Superior temporal gyrus (tissue), 1 donor: ENCODE results near the gene C10orf95.

Experiments used
- DNase-seq: peaks from one replicate; pipeline ENCODE4 v3.0.0-alpha.2; 2016; ENCODE audit errors: extremely low spot score

The C10orf95 gene

DNA sequence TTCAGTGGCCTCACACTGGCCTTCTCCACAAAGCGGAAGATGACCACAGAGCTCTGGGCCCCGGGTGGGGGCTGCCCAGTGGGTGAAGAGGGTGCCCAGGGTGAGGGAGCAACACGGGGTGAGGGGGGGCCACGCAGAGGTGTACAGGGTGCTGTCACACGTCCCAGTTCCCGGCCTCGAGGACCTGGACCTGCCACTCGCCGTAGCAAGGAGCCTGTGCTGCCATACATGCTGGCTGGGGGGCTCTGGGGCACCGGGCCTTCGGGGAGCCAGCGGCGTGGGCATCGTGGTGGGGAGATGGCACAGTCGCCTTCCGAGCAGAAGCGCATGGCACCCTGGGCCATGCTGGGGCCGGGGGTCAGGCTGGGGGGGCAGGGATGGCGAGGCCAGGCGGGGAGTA, 34.6 kb downstream of the C10orf95 start:
- DNase-seq: no peak

DNA sequence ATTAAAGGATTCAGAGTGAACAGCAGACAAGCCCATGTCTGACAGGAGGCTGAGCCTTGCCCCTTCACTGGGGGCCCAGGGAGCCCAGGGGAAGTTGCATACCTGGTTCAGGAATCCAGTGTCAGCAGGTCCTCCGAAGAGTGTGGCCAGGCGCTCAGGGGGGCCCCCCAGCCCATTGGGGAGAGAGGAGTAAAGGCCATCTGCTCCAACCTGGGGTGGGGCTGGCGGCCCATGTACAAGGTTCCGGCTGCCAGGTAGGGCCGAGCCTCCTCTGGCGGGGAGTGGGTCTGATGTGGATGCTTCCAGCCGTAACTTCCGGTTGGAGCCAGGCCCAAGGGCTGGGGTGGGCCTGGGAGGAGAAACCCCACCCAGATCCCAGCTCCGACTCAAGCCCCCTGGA, 35.1 kb downstream of the C10orf95 start:
- no peak for DNase-seq

DNA sequence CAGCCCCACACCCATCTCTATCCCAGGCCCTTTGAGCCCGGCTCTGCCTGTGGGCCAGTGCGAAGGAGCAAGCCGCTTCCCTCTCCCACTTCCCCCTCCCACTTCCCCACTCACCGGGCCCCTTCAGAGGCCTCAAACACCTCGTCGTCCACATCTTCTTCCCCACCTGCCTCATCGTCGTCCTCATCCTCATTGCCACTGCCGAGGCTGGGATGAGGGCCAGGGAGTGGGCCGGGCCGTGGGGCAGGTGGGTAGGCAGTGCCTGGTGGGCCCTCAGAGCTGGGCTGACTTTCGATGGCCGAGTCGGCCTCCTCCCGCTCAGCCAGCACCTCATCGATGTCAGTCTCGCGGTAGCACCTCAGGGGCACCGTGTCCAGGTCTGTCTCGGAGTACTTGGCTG, 36.6 kb downstream of the C10orf95 start:
- DNase-seq: no peak

DNA sequence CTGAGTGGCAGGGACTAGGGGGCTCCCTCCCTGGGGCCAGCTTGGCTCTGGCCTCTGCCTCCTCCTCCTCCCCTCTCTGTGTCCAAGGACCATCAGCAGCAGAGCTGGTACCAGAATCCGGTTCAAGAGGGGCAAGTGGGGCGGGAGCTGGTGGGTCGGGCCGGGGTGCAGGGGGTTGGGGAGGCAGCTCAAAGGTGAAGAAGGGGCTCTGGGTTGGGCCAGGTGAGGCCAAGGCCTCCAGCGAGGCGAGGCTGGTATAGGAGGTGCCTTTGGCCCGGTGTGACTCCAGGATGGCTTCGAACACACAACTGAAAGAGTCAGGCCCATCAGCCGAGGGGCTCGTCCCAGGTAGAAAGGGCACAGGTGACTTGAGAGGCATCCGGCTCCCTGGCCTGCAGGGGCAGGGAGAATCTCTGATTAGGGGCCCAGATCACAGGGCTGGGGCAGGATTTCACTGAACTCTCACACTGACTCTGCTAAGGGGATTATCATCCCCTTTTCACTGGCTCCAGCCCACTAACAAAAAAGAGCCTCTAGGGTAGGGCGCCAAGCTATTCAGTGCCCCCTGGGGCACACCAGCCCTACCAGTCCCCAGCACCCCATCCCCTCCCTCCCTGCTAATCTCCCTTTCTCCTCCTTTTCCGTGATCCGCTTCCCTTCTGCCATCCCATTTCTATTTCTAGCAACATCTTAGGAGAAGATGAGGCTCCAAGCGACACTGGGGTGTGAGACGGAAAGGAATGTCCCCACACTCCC, 37.4 kb downstream of the C10orf95 start:
- DNase-seq: no peak

DNA sequence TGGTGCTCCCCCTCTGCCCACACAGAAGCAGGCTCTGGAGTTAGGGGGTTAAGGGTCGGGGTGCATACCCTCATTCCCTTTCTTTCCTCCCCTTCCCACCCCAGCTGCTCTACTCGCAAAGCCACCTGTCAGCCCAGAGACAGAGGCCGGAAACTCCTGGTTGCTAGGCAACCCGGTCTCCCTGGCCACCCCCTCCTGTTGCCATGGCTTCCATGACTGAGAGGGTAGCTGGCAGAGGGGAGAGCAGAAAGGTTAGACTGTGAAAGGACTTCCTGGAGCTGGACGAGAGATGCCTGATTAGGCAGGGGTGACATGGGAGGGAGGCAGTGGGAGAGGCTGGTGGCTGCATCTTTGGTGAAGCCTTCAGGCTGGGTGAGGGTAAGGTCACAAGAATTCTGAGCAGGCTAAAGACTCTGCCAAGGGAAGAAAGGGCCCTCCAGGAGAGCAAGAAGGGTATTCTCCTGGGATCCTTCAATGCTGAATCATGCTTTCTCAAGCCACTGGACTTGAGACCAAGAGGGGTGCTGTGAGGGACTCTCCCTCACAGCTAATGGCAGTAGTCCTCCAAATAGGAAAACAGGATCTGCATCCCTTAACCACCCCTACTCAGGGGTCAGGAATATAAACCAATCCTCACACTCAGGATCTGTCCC, 38.2 kb downstream of the C10orf95 start:
- no peak for DNase-seq

DNA sequence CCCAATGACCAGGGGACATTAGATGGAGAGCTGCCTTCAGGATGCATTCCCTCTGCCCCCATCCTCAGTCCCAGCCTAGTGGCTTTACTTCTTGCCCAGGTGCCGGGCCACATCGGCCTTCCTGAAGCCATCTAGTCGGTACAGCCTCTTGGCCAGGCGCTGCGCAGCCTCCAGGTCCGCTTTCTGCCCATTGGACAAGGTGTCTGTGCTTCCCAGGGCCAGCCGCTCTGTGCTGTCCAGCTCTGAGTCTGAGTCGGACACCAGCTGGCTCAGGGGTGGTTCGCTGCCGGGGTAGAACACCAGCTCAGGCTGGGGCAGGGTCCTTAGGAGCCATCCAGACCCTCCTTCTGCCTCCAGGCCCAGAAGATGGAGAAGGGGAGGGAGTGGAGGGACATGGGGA, 39.0 kb downstream of the C10orf95 start:
- no peak for DNase-seq

DNA sequence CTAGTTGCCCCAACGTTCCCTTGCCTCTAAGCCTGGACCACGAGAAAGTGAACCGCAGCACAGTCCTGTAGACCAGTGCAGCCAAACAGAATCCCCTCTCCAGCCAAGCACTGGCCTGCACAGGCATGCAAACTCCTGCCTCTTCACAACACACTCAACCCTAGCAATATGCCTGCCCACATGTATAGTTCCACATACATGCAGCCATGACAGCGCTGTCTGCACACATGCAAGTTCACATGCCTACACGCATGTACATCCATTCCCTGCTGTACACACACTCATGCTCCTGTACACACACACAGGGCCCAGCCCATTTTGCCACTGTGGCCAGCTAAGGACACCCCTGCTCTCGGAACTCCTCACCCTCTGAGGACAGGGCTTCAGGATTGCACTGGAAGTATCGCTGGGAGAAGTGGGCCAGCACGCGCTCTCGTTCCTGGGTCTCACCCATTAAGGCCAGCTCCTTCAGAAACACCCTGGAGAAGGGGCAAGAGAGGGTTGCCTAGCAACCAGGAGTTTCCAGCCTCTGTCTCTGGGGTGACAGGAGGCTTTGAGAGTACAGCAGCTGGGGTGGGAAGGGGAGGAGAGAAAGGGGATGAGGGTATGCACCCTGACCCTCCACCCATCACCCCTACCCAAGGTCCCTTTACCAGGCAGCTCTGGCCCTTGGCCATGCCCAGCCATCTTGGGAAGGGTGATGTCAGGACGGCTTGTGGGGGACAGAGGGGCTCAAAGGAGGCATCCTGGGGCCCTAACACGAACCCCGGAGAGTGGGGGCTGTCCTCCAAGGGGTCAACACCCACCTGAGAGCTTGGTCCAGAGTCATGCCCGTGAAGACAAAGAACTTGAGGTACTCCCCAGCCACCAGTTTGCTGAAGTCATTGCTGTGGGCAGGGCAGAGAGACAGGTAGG, 39.7 kb downstream of the C10orf95 start:
- DNase-seq: no peak

DNA sequence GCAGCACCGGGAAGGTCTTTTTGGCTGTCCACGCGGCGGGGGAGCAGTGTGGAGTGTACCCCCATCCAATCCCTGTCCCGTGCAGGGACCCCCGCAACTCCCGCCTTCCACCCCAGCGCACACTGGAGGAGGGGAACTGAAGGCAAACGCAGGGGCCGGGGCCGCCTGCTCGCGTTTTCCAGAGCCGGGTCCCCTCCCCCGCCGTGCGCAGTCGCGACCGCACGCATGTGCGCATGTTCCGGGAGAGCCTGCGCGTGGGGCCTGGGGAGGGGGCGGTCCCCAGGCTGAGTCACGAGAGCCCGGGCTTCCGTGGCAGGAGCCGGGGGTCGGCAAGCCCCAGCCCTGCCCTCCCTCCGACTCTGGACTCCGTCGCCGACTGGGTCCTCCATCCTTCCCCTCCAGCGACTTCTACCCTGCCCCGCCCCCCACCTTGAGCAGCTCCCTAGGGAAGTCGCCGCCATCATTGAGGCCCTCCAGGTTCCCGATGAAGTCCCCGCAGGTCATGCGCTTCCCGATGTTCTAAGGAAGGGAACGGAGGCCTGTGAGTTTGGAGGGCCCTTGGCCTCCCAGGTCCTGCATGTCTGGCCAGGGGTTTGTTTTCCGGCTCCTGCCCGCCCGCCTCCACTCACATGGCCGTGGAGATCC, 40.8 kb downstream of the C10orf95 start:
- DNase-seq: peak; percentile 28

DNA sequence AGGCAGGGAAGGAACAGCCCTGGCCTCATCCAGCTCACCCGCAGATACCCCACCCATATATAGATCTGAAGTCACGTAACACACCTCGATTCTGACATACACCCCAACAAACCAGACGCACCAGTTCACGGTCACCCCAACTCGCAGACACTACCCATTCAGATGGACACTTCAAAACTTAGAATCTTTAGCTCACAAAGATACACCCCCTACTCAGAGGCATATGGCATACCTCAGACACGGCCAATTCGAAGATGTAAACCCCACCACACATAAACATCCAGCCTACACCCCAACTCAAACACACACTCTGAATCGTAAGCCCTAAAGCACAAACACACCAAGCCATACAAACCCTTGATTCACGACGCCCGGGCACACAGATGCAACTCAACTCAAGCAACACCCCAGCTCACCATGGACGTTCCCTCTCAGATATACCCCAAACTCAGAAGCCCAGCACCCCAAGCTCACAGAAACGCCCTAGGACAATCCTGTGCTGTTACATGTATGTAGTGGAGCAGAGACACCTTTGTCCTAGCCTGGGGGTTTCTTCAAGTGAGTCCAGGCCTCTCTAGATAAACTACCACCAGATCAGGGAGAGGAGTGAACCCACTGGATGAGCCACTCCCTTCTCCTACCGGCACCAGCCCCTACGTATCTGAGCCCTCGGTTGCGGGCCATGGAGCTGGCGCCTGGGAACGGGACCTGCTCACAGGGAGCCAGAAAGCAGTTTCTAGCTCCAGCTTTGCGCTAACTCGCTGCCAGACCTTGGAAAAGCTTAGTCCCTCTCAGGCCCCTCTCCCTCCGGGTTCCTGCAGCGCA, 41.5 kb downstream of the C10orf95 start:
- no peak for DNase-seq

DNA sequence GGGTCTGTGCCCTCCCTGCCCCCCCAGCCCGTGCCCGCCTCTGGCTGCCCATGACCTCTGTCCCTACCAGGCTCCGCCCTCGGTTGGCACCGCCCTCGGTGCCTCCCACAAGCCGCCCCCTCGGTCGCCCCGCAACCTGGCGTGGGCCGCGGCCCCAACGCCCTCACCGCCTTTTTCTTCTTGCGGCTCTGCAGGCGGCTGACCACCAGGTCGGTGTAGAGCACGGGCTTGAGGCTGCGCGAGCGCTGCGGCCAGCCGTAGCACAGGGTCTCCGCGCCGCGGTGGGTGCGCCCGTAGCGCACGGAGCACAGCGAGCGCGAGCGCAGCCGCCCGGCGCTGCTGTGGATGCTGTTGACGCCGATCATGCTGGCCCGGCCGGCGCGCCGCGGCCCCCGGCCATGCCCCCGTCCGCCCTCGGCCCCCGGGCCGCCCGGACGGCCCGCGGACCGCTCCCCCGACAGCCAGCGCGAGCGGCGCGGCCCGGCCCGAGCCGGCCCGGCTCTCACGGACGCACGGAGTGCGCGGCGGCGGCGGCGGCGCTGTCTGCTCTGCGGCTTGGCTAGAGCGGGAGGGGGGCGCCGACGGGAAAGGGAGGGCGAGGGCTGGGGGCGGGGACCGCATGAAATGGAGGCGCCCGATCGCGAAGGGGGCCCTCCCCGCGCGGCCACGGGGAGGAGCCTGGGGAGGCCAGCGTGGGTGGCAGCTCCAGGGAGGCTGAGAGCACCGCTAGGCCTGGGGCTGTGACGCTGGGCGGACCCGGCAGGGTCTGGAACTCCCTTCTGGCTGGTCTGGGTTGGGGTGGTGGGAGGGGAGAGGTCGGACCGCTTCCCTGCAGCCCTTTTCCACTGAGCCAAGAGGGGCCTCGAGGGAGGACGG, 42.4 kb downstream of the C10orf95 start:
- DNase-seq: peak; percentile 32

DNA sequence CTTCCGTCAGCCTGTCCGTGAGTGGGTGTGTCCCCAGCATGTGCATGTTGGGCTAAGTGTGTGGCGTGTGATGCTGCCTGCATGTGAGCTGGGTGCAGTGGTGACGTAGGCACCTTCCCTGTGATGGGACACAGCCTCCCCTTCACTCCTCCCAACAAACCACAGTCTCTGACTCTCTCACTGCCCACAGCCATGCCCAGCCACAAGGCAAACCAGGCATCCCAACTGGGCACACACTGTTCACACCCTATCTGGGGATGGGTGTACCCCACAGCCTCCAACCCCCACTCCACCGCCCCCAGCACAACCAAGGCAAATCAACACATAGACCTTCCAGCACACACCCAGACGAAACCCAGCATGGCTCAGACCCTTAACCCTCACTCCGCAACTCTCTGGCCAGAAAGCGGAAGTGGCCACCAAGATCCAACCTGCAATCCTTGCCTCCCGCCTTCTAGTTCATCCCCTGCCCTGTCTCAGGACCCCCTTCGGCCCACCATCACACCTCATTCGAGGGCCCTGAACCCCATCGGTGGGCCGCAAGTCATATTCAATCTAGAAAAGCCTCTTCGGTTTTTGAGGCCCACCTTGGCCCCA, 43.1 kb downstream of the C10orf95 start:
- DNase-seq: no peak

DNA sequence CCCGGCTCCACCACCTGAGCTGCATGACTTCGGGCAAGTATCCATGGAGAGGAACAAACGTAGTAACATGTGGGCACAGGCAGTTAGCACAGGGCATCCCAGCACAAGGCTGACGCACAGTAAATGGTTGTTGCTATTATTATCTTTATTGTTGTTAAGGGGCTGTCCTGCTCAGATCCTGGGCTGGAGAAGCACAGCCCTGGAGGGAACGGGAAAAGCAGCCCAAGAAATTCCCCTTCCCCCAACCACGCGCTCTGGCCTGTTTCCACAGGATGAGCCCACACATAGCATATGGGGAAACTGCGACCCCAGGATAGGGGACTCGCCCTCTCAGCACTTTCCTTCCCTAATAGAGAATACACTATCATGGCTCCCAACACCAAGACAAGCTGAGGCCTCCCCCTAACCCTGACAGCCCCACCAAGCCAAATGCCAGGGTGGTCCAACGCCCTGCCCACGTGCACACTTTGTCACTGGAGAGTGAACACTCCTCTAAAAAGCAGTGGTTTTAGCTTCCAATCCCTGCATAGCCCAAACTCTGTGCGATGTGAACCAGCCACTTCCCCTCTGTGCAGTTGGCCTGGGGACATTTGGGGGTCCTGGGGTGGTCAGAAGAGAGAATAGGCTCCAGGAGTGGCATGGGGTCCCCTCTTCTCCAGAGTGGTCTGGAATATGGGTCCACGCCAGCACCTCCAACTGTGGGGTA, 43.8 kb downstream of the C10orf95 start:
- DNase-seq: no peak

DNA sequence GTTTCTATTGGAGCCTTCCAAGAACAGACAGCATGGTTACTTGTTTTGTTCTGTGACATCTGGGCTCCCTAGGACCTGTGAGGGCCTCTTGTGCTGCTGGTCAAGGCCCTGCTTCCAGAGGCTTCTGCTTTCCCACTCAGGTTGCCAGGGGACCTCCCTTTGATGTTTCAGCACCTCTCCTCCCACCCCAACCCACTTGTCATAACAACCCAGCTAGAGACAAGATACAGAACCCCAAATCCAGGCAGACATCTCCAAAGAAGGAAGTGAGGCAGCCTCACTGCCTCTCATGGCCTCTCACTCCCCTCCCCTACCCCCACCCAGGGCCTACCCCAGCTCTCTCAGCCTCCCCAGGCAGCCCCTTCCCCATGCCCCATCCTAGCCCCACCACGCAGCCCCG, 44.5 kb downstream of the C10orf95 start:
- no peak for DNase-seq

DNA sequence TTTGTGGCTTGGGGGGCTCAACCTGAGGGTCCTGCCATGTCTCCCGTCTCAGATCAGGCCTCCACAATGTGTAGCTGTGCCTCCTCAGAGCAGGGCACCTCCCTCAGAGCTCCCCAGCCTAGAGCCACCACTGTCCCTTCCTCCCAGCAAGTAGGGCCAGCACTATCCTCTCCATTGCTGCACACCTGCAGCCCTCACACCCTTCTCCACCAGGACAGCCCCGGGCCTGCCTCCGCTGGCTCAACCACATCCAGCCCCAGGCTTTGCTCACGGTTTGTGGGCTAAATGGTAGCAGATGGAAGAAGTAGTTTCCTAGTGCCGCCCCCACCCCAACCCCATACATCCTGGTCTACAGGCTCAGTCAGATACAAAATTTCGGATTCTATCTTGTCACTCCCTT, 45.7 kb downstream of the C10orf95 start:
- no peak for DNase-seq

DNA sequence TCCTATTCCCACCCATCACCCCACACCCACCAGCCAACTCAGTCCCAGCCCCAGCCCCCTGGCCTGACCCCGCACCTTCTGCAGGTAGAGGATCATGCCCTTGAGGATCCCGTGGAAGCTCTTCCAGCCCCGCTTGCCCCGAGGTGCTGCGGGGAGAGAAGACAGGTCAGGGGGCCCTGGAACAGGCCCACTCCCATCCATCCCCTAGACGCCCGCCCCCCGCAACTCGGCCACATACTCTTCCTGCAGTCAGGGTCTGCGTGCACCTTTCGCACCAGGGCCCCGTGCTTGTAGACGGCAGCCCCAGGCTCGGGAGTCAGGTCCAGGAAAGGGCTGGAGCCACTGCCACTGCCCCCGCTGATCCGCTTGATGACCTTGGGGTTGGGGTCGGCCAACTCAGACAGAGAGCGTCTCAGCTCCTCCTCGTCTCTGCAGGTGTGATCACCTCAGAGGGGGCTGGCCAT, 46.2 kb downstream of the C10orf95 start:
- no peak for DNase-seq

DNA sequence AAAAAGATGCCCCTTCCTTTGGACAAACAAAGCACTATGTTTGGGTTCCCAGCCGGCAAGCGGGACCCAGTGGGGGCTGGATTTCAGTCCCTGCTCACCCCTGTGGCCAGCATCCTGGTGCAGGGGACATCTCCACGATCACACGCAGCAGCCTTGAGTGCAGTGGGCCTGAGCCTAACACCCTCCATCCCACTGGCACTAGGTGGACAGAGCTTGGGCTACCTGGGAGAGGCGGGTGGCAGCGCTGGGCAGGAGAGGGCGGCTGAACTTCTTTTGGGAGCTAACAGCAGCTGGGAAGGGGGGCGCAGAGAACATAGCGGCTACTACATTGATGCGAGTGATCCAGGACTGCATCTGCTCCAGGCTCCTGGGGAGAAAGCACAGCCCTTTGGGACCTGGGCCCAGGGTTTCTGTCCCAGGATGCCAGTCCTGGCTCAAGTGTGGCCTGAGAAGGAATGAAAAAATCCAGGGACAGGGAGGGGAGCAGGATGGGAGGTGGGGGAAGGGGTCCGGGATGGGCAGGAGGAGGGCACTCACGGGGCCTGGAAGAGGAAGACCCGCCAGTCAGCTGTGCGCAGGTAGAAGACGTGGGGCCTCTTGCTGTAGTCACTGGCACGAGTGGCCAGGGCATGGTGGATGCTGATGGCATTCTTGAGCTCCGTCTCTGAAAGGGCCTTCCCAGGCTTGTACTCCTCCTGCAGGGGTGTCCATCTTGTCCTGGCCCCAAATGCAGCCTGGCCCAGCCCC, 46.8 kb downstream of the C10orf95 start:
- no peak for DNase-seq

DNA sequence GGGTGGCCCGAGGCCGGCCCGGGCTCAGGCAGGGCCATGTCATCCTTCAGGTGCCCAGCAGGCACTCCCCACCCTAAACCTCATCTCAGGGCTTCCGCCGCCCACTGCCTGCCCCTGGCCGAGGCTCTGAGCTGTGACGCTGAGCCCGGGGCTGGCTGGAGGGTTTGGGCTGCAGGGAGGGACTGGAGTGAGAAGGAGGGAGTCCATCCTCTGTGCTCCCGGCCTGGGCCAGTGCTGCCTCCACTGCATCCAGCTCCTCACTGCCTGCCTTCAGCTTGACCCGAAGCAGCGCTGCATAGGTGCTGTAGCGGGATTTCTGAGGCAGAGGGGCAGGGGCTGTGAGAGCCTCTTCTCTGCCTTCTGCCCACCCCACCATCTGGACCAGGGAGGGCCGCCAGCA, 48.2 kb downstream of the C10orf95 start:
- no peak for DNase-seq

DNA sequence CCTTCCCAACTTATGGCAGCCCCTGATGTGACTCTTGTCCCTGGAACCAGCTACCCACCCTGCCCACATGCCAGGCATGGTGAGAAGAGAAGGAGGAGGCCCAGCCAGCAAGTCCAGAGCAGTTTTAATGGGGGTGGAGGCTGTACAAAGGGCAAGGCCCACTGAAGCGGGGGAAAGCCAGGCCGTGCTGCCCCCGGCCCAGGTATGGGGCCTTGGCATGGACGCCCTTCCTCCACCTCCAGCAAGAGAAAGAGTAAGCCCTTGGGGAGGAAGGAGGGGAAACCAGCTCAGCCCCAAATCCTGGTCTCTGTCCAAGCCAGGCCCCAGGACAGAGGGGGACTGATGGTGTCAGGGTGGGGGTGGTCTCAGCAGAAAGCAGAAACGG, 48.8 kb downstream of the C10orf95 start:
- DNase-seq: no peak
